CD4-positive, alpha-beta T cell (primary cell): ENCODE measurements around the gene DISP3. TPM values are rescaled to one million over a fixed set of nuclear protein-coding genes. Genes with fewer than 3 reads are reported as not detected.

Experiments
- ATAC-seq: fragments of 200-7000 bp; cut with Tn5 transposase; one replicate; pipeline ENCODE4 v1.10.0; 2022; ENCODE audit warnings: mild to moderate bottlenecking; ENCODE audit not compliant: poor library complexity
- CTCF ChIA-PET: fragments of 350-600 bp; sonication (Branson Sonifier 250); formaldehyde crosslinking; loops from one replicate; lab custom pipeline; 2021; ENCODE audit warnings: antibody characterized with exemption, inconsistent platforms; lab: Charles Lee
- POLR2A ChIA-PET: fragments of 350-600 bp; sonication (Branson Sonifier 250); formaldehyde crosslinking; loops from one replicate; lab custom pipeline; 2021; ENCODE audit warnings: antibody characterized with exemption, inconsistent platforms; lab: Charles Lee
- DNase-seq, 14 experiments: peaks; one replicate each; pipeline ENCODE4 v3.0.0-alpha.2; 2013 to 2020; ENCODE audit warnings: mixed read lengths in 2 of 14
- H3K27ac ChIP-seq, 2 donors: one replicate each; pipeline versions ENCODE4 v1.5.1 to v1.7.0; 2013; ENCODE audit warnings: low read length in 2 of 2, low read depth in 1 of 2, mild to moderate bottlenecking in 1 of 2
- H3K27me3 ChIP-seq, 2 experiments: 1 replicate in 1 of 2; 2 replicates in 1 of 2; pipeline versions ENCODE4 v1.6.1 to v1.7.0; 2013; ENCODE audit warnings: low read length in 2 of 2, control low read depth in 1 of 2, mild to moderate bottlenecking in 1 of 2, moderate library complexity in 1 of 2; ENCODE audit not compliant: insufficient read depth in 2 of 2, control insufficient read depth in 1 of 2
- H3K36me3 ChIP-seq: one replicate; pipeline ENCODE4 v1.6.1; 2013; ENCODE audit warnings: low read length, control low read depth; ENCODE audit not compliant: insufficient read depth
- H3K4me1 ChIP-seq: one replicate; pipeline ENCODE4 v1.6.1; 2013; ENCODE audit warnings: low read length, control low read depth; ENCODE audit not compliant: insufficient read depth
- H3K4me3 ChIP-seq: one replicate; pipeline ENCODE4 v1.5.1; 2013; ENCODE audit warnings: mild to moderate bottlenecking, low read length, moderate library complexity
- H3K9me3 ChIP-seq, 2 experiments: 1 replicate in 1 of 2; 2 replicates in 1 of 2; pipeline versions ENCODE4 v1.6.1 to v1.7.0; 2013; ENCODE audit warnings: low read length in 2 of 2, mild to moderate bottlenecking in 2 of 2, control low read depth in 1 of 2, moderate library complexity in 1 of 2; ENCODE audit not compliant: control insufficient read depth in 1 of 2, insufficient read depth in 1 of 2
- H3K27ac Mint-ChIP-seq: one replicate; pipeline ENCODE4 v1.8.0; 2020; ENCODE audit warnings: mixed read lengths
- H3K27me3 Mint-ChIP-seq: one replicate; pipeline ENCODE4 v1.8.0; 2021; ENCODE audit warnings: mixed read lengths
- H3K36me3 Mint-ChIP-seq: one replicate; pipeline ENCODE4 v1.8.0; 2021; ENCODE audit warnings: low read depth, mixed read lengths
- H3K4me1 Mint-ChIP-seq: one replicate; pipeline ENCODE4 v1.8.0; 2021; ENCODE audit warnings: low read depth, mixed read lengths
- H3K4me3 Mint-ChIP-seq: one replicate; pipeline ENCODE4 v1.8.0; 2020; ENCODE audit warnings: mild to moderate bottlenecking, mixed read lengths
- H3K9me3 Mint-ChIP-seq: one replicate; pipeline ENCODE4 v1.8.0; 2020; ENCODE audit warnings: mixed read lengths
- intact Hi-C, 2 experiments: fragments of 100-400 bp; cut with DNase I in 1 of 2; cut with micrococcal nuclease in 1 of 2; formaldehyde crosslinking; loops; one replicate each; pipeline versions ENCODE4 v1.15.1 to v1.9.0; 2023 to 2025; cut with DNase I, micrococcal nuclease
- polyA plus RNA-seq, 2 donors: library from polyadenylated mRNA; unstranded; fragments of 120-200 nt; gene quantifications; one replicate each; pipeline ENCODE4 v1.2.1, GENCODE V29; 2013
- total RNA-seq, 174 experiments: library from RNA in 2 of 174; stranded (reverse) in 2 of 174; gene quantifications; one replicate each; pipeline ENCODE4 v1.2.3 and lab custom pipeline; 2021 to 2026
- TF ChIP-seq, protein P1 (sequence below): fragments of 200-600 bp; IDR thresholded peaks from one replicate; pipeline ENCODE4 v1.8.0; 2022; ENCODE audit warnings: antibody characterized with exemption, mild to moderate bottlenecking

The DISP3 gene, protein sequence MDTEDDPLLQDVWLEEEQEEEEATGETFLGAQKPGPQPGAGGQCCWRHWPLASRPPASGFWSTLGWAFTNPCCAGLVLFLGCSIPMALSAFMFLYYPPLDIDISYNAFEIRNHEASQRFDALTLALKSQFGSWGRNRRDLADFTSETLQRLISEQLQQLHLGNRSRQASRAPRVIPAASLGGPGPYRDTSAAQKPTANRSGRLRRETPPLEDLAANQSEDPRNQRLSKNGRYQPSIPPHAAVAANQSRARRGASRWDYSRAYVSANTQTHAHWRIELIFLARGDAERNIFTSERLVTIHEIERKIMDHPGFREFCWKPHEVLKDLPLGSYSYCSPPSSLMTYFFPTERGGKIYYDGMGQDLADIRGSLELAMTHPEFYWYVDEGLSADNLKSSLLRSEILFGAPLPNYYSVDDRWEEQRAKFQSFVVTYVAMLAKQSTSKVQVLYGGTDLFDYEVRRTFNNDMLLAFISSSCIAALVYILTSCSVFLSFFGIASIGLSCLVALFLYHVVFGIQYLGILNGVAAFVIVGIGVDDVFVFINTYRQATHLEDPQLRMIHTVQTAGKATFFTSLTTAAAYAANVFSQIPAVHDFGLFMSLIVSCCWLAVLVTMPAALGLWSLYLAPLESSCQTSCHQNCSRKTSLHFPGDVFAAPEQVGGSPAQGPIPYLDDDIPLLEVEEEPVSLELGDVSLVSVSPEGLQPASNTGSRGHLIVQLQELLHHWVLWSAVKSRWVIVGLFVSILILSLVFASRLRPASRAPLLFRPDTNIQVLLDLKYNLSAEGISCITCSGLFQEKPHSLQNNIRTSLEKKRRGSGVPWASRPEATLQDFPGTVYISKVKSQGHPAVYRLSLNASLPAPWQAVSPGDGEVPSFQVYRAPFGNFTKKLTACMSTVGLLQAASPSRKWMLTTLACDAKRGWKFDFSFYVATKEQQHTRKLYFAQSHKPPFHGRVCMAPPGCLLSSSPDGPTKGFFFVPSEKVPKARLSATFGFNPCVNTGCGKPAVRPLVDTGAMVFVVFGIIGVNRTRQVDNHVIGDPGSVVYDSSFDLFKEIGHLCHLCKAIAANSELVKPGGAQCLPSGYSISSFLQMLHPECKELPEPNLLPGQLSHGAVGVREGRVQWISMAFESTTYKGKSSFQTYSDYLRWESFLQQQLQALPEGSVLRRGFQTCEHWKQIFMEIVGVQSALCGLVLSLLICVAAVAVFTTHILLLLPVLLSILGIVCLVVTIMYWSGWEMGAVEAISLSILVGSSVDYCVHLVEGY (N-terminal part only)
- under 1 TPM; 0.55 to 0.56 TPM for total RNA-seq
- 0.32 TPM for polyA plus RNA-seq (2013, experiment 1 of 2)
- 0.30 TPM for polyA plus RNA-seq (2013, experiment 2 of 2)
- total RNA-seq (lab: John Stamatoyannopoulos, UW): 0.18 to 2.8 (median 0.80) reads per million in 172 experiments

DNA sequence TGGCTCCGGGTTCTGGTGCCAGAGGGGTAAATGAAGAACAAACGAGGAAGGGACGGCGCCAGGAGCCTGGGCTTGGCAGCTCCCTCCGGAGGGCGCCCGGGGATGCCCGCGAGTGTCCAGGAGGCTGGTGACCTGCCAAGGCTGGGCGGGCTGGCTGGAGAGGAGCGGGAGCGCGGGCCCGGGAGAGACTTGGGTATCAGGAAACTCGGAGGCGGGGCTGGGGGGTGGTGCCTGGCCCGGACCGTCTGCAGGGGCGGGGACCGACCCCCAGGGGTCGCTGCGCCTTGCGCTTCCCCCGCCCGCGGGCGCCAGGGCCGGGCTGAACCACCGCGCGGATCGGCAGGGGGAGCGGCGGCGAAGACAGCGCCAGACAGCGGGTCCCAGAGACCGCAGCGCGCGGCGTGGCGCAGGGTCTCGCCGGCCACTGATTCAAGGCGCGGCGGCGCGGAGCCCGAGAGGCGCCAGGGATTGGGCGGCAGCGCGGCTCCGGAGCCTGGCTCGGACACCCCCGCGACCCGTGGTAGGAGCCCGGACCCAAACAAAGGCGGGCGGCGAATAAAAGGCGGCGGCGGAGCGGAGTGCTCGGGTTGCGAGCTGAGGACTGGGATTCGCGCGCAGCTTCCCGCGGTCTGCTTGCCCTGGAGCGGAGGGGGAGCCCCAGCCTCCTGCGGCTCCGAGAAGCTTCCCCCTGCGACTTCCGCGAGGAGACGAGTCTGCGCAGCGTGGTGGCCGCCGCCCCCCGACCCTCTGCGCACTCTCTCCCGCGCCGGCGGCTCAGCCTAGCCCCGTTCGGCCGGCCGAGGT is at the start of gene DISP3:
TSS of gene DISP3 (plus strand) at position 585 of the 804 bp plus-strand sequence. CDS start 21,838 bp downstream, outside the sequence.
- peaks cover 18% of the 10 kb centered on the region for H3K4me1 ChIP-seq
- Mint-ChIP-seq H3K27ac (no peak within 1 kb of the TSS), H3K4me1 (peaks cover 15% of the 10 kb centered on the region), H3K27me3 (peaks cover 72% of the 10 kb centered on the region), H3K36me3 (no peaks in the 10 kb centered on the region), H3K9me3 (peaks cover 2% of the 10 kb centered on the region), H3K4me3 (peak within 1 kb of the TSS; percentile 79)
- H3K36me3 ChIP-seq: no peaks in the 10 kb centered on the region
- H3K27ac ChIP-seq: no peak within 1 kb of the TSS
- H3K4me3 ChIP-seq: peak within 1 kb of the TSS; percentile 48
- CTCF ChIA-PET: no interaction called here
- H3K9me3 ChIP-seq: peaks cover 0 to 25% of the 10 kb centered on the region in 2 experiments
- peak; percentile 34 to 80 (median 60) for DNase-seq
- ATAC-seq: peak; percentile 90
- peaks cover 38 to 56% of the 10 kb centered on the region in 2 experiments for H3K27me3 ChIP-seq
- intact Hi-C loops: no loop called here
- POLR2A ChIA-PET: no interaction called here
- TF ChIP-seq, protein P1, sequence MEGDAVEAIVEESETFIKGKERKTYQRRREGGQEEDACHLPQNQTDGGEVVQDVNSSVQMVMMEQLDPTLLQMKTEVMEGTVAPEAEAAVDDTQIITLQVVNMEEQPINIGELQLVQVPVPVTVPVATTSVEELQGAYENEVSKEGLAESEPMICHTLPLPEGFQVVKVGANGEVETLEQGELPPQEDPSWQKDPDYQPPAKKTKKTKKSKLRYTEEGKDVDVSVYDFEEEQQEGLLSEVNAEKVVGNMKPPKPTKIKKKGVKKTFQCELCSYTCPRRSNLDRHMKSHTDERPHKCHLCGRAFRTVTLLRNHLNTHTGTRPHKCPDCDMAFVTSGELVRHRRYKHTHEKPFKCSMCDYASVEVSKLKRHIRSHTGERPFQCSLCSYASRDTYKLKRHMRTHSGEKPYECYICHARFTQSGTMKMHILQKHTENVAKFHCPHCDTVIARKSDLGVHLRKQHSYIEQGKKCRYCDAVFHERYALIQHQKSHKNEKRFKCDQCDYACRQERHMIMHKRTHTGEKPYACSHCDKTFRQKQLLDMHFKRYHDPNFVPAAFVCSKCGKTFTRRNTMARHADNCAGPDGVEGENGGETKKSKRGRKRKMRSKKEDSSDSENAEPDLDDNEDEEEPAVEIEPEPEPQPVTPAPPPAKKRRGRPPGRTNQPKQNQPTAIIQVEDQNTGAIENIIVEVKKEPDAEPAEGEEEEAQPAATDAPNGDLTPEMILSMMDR: peak; percentile 20

DNA sequence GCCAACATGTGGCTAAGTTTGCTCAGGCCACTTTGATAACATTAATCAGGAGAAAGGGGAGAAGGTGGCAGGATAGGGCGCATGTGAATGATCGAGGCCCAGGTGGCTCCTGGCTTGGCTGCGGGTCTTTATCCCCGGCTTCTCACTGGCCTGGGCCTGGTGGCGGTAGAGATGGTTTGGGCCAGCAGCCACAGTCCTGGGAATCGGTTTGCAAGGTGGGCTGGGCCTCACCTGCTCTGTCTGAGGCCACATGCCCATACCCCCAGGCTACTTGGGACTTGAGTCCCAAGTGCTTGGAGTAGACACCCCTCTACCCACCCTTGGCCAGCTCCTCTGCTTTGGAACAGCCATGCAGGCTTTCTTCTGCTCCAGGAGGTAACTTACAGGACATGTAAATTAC is 49.7 kb upstream of the DISP3 start:
- TF ChIP-seq, protein P1: no peak
- no peak overlapping the region for H3K4me3 ChIP-seq
- no peak overlapping the region for H3K27ac Mint-ChIP-seq
- H3K9me3 ChIP-seq: peaks cover 0 to under 1% of the 10 kb centered on the region in 2 experiments
- ATAC-seq (no peak), DNase-seq (no peak)
- no peak overlapping the region for H3K27ac ChIP-seq
- H3K36me3 ChIP-seq: no peaks in the 10 kb centered on the region
- no peak overlapping the region for H3K4me3 Mint-ChIP-seq
- H3K4me1 Mint-ChIP-seq: no peaks in the 10 kb centered on the region
- H3K27me3 Mint-ChIP-seq: no peaks in the 10 kb centered on the region
- no peaks in the 10 kb centered on the region for H3K9me3 Mint-ChIP-seq
- H3K4me1 ChIP-seq: peaks cover 5% of the 10 kb centered on the region
- intact Hi-C loops: no loop called here
- ChIA-PET POLR2A (no interaction called here), CTCF (no interaction called here)
- H3K36me3 Mint-ChIP-seq: no peaks in the 10 kb centered on the region
- H3K27me3 ChIP-seq: no peaks in the 10 kb centered on the region
